ENCODE data around the gene CLEC20A.

The CLEC20A gene

DNA sequence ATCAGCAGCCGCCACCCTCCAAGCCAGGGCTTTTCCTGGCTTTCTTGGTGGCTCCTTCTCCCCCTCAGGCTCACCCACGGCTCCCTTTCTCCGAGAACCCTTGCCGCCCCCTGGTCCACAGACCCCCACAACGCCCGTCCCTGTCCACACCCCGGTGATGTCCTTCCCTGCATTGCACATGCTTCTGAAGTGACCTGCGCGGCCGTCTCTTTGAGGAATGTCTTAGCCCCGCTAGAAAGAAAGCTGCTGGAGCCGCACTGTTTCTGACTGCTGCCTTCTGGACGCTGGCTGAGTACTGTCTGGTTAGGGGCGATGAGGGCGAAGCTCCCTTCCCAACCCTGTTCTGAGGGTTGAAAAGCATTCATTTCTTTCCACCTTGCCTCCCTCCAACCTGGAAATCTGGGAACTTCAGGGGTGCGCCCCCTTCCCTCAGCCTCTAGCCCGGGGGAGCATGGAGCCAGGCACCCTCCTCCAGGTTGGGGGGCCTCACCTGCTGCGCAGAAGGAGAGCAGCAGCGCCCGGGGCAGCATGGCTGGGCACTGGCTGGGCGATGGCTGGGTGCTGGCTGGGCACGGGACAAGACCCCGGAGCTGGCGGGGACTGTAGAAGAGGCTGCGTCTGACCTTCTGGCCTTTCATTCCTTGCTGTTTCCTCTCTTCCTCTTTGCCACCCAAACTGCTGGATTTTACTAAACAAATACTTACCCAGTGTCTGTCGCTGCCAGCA lies at the start of gene CLEC20A:
CLEC20A (minus strand) TSS at position 555 of the 726 bp plus-strand sequence; CDS start at position 530, 25 bp downstream.
- no peak for DNase-seq (ENCODE audit: low spot score)

DNA sequence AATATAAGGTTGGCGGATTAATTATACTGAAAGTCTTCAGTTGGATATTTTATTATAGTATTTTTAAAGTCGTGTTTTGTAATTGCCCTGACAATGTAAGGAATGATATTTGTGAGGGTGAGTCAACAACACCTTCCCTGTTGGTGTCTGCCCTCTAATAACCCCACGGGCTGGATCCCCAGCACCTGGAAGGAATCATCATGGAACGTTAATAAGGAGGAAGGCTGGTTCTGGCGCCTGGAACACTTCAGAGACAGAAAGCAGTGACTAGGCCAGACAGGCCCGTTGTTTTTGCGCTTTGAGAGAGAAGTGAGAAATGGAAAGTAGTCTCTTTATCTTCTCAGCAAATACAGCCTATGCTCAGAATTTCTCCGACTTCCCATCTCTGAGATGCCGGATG lies 47.8 kb upstream of the CLEC20A start:
- no peak for DNase-seq (ENCODE audit: low spot score)

DNA sequence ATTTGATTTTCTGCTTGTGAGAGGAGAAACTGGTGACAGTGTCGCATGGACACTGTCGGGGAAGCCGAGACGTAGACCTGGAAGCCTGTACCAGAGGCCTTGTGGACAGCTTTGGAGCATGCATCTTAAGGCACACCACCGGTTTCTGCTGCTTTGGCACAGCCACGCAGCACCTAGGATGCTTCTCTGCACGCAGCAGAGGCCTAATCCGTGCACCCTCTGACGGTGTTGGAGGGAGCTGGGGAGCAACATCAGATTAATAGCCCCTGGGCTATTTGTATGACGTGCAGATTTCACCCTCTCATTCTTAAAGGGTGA lies 46.5 kb upstream of the CLEC20A start:
- DNase-seq (ENCODE audit: low spot score), result peak; percentile 1

DNA sequence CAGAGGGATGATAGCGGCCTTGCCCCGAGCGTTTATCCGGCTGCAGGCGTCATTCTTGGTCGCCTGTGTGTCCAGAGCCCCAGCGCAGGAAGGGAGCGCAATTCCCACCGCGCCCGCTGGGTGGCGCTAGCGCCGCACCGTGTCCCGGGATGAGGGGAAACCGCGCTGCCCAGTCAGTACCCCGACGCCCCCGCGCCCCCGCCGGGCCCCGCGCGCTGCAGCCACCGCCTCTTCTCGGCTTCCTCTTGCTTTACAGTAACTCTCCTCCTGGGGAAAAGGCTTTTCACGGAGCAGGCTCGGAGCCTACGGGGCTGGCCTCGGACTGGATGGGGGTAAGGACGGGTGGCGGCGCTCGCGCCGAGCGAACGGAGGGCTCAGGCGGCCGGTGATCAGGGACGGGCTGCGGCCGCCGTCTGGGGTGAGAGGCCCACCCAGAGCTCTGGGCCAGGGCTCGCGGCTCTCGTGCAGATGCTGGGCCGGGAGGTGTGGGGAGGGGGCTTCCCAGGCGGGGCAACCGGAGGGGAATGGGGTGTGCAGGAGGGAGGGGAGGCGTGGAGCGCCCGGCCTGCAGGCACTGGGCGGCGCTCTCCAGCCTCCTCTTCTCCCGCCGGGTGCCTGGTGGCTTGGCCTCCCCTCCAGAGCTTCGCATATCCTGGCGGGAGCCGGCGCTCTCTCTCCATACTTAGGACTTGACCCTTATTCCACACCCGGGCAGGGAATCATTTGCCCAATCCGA lies 46.0 kb upstream of the CLEC20A start:
- DNase-seq (ENCODE audit: low spot score), result peak; percentile 91

DNA sequence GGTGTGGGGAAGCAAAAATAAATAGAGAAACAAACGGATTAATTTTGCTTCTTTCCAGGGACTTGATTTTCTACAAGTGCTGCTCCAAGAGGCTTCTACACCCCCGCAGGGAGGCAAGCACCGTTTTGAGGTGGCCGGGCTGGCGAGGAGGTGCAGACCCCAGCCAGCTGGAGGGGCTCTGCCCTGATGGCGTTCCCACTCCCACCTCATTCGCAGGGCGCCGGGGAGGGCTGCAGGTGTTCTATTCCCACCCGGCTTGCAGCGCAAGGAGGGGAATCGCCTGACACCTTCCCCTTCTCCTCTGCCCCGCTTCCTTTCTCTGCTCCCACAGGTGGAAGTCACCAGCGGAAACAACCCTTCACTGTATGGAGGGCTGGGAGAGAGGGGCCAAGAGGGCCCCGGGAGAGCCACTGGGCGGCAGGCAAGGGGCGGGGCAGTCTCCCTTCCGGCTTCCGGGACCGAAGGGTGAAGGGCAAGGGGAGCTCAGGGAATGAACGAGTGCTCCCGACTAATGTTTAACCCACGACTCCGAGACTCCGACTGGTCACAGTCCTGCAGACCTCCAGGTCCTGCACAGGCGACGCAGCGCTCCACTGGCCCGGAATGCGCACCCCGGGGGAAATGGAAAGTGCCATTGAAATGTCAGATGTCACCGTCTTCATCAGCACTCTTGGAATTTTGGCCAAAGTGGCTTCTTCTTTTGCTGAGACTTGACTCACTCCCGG lies 45.2 kb upstream of the CLEC20A start:
- DNase-seq (ENCODE audit: low spot score), result peak; percentile 42

DNA sequence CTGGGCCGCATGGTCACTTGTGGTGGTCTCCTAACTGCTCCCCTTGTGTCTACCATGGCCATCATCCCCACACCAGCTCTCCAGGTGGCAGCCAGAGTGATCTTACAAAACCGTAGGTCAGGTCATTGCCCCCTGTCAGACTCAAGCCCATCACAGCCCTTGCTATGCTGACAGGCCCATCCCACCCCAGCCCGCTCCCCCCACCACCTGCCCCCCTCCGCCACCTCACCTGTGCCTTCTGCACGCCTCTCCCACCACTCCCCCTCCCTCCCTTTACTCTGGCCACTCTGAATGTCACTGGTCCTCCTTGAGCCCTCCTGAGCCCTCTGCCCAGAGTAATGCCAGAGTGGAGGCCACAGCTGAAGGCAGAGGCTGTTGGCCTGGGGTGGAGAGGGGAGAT lies 44.6 kb upstream of the CLEC20A start:
- no peak for DNase-seq (ENCODE audit: low spot score)

DNA sequence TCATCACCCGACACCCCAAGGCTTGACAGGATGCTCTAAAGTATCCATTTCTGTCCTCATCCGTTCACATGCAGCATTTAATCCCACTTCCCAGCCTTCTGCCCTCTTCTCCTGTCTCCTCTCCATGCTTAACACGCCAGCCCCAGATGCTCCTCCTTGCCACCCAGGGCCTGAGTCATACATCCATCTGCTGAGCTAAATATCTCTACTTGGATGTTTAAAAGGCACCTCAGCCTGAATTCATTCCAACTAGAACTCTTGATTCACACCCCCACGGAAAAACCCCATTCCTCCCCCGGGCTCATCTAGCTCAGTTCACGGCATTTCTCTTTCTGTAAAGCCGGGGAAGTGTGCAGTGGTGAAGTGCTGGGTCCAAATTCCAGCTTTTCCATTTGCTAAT lies 43.9 kb upstream of the CLEC20A start:
- no peak for DNase-seq (ENCODE audit: low spot score)

DNA sequence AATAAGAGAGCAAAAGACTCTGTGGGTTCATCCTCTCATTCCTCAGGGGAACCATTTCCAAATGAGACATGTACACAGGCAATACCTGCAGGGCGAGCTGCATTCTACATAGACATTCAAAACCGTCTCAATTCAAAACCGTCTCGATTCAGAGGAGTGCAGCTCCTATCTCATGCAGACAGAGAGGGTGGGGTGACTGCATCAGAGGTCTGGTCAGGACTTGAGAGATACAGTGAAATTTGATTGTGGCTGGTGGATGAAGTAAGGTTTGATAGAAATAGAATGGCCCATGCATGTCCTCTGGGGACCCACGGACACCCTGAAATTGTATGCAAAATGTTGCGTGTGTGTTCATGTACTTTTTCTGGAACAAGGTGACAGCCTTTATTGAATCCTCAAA lies 43.4 kb upstream of the CLEC20A start:
- no peak for DNase-seq (ENCODE audit: low spot score)

DNA sequence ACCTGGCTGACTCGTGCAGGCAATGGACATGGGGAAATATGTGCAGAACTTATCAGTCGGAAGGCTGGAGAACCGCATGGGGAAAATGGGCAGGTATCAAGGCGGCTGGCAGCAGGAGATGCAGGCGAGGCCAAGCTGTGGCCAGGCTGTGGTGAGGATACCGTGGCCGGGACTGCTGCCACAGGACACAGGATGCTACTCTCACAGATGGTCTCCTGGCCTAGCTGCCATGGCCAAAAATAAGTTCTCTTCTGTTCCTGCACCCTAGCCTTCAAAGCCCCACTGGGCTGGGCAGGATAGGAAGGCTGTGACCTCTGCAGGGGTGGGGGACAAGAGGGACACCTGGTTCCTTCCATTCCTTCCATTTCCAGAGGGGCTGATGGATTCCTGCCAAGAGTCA lies 42.5 kb upstream of the CLEC20A start:
- DNase-seq (ENCODE audit: low spot score), result no peak

DNA sequence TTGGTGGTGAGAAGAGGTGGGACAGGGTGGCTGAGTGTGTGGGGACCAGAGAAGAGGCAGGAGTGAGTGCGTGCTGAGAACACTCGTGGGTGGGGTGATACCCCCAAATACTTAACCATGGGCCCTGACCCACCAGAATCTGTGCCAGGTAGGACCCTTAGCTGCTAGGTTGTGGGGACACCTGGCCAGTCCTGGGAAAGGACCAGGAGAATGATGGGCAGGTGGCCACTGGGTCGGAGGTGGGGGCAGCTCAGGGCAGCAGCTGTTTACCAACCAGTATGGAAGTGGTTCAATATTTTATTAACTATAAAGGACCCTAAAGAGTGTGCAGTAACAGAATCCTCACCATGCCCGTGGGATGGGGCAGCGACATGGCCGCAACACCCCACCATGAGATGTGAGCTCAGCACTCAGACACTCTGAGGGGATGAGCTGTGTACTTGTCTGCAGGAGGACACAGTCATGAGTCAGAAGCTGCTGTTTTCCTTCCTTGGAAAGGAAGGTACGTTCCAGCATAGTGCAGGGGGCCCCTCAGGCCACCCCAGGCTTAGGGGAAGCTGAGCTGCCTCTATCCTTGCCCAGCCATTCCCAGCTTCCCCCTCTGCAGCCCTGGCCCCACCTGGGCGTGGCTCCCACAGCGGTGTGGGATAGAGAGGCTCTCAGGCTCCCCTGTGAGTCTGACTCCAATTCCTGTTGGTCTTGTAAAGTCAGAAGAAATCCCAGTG lies 41.6 kb upstream of the CLEC20A start:
- DNase-seq (ENCODE audit: low spot score), result no peak

DNA sequence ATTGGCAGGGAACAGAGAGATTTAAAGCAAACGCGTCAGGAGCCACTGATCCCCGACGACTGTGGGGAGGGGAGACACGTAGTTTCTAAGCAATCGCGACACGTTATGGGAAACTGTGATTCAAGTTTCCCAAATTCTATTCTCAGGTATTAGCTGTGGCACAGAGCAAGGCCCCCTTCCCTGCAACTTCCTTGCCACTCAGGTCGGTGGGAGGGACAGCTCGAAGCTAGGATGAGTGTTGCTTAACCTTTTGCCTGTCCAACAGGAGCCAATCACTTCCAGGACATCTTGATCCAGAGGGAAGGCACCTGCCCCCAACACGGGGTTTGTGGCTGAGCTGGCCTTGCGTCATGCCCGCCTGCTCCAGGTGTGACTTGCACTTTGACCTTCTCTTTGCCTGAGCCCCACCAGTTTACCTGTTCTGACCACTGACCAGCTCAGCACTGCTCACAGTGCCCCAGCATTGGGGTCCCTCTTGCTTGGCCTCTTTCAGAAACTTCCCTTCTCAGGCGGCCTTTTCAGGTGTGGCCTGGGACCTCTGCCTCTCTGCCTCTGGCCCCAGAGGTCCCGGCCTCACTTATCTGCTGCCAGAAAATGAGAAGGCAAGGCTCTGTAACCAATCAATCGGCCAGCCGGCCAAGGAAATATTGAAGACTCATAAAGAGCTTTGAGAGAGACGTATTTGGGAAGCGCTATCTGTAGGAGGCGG lies 40.8 kb upstream of the CLEC20A start:
- DNase-seq (ENCODE audit: low spot score), result no peak

DNA sequence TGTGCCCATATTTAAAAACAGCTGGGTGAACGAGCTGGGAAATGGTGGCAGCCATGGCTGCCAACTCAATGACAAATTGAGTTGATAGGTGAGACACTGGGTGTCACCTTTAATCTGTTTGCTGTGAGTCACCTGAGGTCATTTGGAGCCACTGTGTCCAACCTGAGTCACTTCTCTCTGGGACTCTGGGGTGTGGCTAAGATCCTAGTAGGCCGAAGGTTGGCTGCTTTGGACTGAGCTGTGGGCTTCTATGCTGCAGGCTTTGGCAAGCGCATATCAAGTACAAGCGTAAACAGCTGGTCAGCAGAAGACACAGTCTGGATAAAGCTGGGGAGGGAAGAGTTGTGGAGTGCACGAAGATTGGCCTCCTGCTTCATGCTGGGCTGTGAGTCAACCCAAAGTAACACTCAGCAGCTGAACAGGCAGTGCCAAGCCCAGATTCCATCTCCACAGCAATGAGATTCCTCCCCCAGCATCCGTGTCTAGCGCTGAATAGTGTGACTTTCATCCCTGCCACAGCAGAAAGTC lies 40.1 kb upstream of the CLEC20A start:
- no peak for DNase-seq (ENCODE audit: low spot score)

DNA sequence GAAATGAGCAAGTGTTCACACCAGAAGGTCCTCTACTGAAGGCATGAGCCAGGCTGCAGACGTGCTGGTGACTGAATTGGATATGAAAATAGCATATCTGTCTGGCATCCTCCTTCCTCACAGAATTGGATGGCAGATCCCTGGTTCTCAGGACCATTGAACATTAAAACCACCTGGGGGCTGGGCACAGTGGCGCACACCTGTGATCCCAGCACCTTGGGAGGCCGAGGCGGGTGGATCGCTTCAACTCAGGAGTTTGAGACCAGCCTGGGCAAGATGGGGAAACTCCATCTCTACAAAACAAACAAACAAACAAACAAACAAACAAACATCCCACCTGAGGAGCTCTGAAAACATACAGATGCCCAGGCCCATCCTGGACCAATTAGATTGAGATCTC lies 39.6 kb upstream of the CLEC20A start:
- DNase-seq (ENCODE audit: low spot score), result no peak

DNA sequence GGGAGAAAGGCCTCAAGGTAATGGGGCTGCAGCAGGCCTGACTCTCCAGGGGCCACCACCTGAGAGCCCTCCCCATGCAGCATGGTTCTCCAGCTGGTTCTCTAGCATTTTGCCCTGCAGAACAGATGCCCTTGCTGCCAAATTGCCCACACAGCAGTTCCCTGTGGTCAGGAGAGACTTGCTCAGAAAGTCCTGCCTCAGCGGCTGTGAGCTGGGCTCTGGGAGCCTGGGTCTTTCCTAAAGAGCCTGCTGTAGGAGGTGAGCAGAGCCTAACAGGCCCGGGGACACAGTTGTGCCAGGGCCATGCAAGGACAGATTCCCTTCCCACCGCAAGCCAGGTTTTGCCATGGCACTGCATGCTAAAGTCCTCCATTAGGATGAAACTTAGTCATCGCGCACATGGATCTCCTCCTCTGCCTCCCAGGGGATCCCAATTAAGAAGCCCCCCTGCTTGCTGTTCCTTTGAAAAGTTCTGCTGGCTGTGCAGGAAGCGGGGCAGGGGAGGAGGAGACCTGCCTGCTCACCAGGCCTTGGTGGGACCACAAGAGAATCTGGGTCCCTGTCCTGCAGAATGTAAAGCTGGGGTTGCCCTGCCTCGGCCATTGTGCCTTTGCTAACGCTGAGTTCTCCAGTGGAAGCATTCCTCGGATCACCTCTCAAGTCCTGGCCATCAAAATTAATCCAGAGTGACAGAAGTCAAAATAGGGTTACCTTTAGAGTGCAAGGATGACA lies 37.5 kb upstream of the CLEC20A start:
- no peak for DNase-seq (ENCODE audit: low spot score)

DNA sequence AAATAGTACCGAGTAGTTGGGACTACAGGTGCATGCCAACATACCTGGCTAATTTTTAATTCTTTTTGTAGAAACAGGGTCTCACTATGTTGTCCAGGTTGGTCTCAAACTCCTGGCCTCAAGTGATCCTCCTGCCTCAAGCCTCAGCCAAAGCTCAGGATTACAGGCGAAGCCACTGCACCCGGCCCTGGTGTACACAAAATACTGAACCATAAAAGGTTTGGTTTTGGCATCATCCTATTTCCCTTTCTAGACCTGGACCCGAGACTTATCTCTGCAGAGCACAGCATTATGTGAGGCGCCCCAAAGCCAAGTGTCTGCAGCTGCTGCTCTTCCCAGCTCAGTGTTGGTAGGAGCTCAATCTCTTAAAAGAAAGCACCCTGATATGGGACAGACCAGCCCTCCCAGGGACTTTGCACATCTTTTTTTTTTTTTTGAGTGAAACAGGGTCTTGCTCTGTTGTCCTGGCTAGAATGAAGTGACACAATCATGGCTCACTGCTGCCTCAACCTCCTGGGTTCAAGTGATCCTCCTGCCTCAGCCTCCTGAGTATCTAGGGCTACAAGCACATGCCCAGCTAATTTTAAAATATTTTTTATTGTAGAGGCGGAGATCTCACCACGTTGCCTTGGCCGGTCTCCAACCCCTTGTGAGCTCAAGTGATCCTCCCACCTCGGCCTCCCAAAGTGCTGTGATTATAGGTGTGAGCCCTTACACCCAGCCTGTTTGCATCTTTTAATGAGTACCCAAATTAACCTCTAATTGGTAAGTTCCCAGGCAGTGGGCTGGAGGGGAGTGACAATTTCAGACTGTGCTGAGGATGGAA lies 36.6 kb upstream of the CLEC20A start:
- DNase-seq (ENCODE audit: low spot score), result no peak

DNA sequence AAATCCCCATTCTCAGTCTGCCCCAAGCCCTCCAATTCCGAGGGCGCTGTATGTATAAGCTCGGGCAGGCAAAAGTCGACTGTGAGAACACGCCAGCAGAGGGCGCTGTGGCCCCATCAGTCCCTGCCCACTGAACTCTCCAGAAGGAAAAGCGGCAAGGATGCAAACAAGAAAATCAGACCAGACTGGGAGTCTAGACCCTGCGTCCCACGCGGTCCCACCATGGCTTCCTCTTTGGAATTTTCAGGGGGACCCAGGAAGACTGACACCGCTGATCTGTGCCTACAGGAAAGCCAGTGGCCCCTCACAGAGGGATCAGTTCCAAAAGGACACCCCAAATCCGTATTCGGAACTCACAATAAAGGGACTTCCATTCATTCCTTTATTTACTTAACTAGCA lies 35.6 kb upstream of the CLEC20A start:
- DNase-seq (ENCODE audit: low spot score), result peak; percentile 66

DNA sequence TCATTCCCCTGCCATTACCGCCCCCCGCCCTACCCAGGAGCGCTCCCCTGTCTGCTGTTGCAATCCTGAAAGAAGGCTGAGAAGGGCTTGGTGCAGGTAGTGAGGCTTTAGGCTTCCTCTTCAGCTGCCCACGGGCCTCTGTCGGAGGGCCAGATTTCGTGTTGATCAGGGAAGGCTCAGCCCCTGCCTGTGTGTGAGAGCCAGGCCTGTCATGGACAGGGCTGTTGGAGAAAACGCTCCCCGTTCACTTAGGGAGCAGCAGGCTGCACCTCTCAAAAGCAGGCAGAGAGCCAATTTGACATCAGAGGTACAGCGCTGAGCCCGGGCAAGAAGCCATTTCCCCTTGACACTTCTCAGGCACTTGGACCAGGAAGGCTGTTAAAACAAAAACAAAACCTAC lies 35.1 kb upstream of the CLEC20A start:
- DNase-seq (ENCODE audit: low spot score), result no peak

DNA sequence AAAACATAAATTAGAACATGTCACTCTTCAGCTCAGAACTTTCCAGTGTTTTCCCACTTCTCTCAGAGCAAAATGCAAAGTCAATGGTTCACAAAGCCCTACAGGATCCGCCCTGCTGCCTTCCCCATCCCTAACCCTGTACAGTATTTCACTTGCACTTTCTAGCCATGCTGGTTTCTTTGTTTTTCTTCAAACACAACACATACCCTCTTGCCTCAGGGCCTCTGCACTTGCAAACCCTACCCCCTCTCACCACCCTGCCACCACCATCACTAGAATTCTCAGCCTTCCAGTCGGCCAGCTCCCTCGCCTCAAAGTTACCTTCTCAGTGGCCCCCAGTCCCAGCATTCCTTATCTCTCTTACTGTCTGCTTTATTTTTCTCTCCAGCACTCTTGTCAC lies 33.7 kb upstream of the CLEC20A start:
- no peak for DNase-seq (ENCODE audit: low spot score)

DNA sequence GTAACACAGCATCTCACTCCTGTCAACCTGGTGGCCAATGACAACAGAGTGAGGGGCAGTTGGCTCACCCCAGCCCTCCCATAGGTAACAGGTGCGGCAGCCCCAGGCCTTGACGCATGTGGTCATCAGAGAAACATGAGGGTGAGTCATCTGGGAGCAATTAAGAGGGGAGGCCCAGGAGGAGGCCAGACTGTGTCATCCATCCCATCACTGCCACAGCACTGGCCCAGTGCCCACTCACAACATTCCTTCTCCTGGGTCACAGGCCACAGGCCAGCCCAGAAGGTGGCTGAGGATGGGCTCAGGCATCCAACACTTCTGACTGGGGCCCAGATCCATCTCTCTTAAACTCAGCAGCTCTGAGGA lies 33.3 kb upstream of the CLEC20A start:
- no peak for DNase-seq (ENCODE audit: low spot score)

DNA sequence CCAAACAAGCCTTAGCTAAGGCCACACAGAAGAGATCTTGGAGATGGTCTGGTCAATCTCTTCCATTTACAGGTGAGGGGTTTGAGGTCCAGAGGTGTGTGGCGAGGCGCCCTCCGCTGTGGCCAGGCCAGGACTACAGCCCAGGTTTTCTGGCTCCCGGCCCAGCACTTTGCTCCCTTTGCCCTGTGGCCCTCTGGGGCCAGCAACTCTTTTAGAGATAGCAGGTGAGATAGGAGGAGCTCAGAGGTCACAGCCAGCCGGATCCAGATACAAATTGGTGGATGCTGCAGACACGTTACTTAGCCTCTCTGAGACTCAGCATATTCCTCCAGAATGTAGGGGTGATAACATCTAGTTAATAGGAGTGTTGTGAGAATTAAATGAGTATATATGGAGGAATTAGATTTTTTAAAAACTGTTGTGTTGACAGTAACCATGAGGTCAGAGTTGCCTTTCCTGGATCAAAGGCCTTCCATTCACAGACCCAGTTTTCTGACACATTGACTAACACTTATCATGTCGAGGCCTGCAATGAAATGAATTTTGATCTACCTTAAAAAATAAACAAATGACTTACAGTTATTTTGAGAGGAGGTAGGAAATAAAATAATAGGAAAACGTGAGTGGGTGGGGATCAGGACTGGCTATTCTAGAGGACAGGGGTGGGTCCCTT lies 32.7 kb upstream of the CLEC20A start:
- DNase-seq (ENCODE audit: low spot score), result no peak

Data from activated CD4-positive, alpha-beta T cell treated with anti-CD3 and anti-CD28 coated beads, Interleukin-2, Interleukin-4, amounts not matched to agents 100 ng/mL and 50 ng/mL, durations not matched to agents 16 hours and 8 hours (primary cell).